NCI-H2196 (cell line): ENCODE data around the gene FAM118A.
"Not testable (repeated sequence)": the region's sequence is repeated elsewhere in the genome, so short reads cannot be mapped to it uniquely, and the experiment has no call there.

Source experiments
- DNase-seq: peaks from one replicate; lab custom pipeline; 2025; ENCODE audit not compliant: unreplicated experiment; lab: John Stamatoyannopoulos, UW

The FAM118A gene

GRCh38 chr22:45281010-45281409, 28.7 kb upstream of the FAM118A start:
- no peak for DNase-seq

GRCh38 chr22:45284705-45285262, 24.9 kb upstream of the FAM118A start, which contains the start of gene UPK3A:
UPK3A (plus strand) TSS chr22:45284949; CDS start chr22:45285014, 65 bp downstream.
- DNase-seq = no peak

- no peak for DNase-seq
Measured at GRCh38 chr22:45285263-45286058, 24.3 kb upstream of the FAM118A start.

- no peak for DNase-seq
Measured at GRCh38 chr22:45286854-45287551, 22.7 kb upstream of the FAM118A start.

- no peak for DNase-seq
Measured at GRCh38 chr22:45290410-45290936, 19.3 kb upstream of the FAM118A start.

GRCh38 chr22:45291061-45291930, 18.4 kb upstream of the FAM118A start:
- no peak for DNase-seq

- no peak for DNase-seq
Measured at GRCh38 chr22:45291931-45292290, 17.8 kb upstream of the FAM118A start.

- no peak for DNase-seq
Measured at GRCh38 chr22:45292731-45293442, 16.8 kb upstream of the FAM118A start.

GRCh38 chr22:45294030-45294429, 15.7 kb upstream of the FAM118A start:
- DNase-seq = no peak

- not testable (repeated sequence) for DNase-seq
Measured at GRCh38 chr22:45295004-45295403, 14.7 kb upstream of the FAM118A start.

GRCh38 chr22:45295492-45295891, 14.2 kb upstream of the FAM118A start:
- no peak for DNase-seq

GRCh38 chr22:45296628-45297297, 13.0 kb upstream of the FAM118A start:
- no peak for DNase-seq

- no peak for DNase-seq
Measured at GRCh38 chr22:45298934-45299505, 10.7 kb upstream of the FAM118A start.

- no peak for DNase-seq
Measured at GRCh38 chr22:45302751-45303150, 7.0 kb upstream of the FAM118A start.

- no peak for DNase-seq
Measured at GRCh38 chr22:45303181-45303580, 6.6 kb upstream of the FAM118A start.

- DNase-seq = no peak
Measured at GRCh38 chr22:45304971-45305370, 4.8 kb upstream of the FAM118A start.

- no peak for DNase-seq
Measured at GRCh38 chr22:45305456-45306075, 4.2 kb upstream of the FAM118A start.

- DNase-seq = no peak
Measured at GRCh38 chr22:45306139-45306538, 3.6 kb upstream of the FAM118A start.

- DNase-seq = no peak
Measured at GRCh38 chr22:45308391-45308956, 1.3 kb upstream of the FAM118A start.
